Left lung (tissue), 8 donors: ENCODE measurements around the gene ZNF19. TPM values are rescaled to one million over a fixed set of nuclear protein-coding genes. Genes with fewer than 3 reads are reported as not detected.

ENCODE experiments used
- polyA plus RNA-seq, 6 donors: library from polyadenylated mRNA; unstranded; fragments of 120-200 nt; gene quantifications; one replicate each; pipeline ENCODE4 v1.2.1, GENCODE V29; 2013; ENCODE audit not compliant: insufficient read length in 6 of 6
- total RNA-seq, 2 donors: library from RNA; stranded (reverse); fragmentation: NEBNext Ultra II Directional; extraction: Animal tissue kit (Norgen Biotek cat#: 25700); gene quantifications; one replicate each; pipeline ENCODE4 v1.2.1, GENCODE V29; 2021
- donor health status: DM: no; HTN: yes; CAD: no.
- donor health status: DM: no; HTN: no; CAD: no.

Gene ZNF19
- total and polyA plus RNA-seq, 8 donors, result 6.9 to 13.9 (median 10.9) TPM

Other genes starting within 250 kb of the ZNF19 start
- 10 to 100 TPM; 16.4 to 20.4 TPM for gene CMTR2, start 199.9 kb downstream of the ZNF19 start, total RNA-seq
- 10 to 100 TPM; 41.3 to 48.8 (median 46.5) TPM for gene CMTR2, start 199.9 kb downstream of the ZNF19 start, polyA plus RNA-seq
- under 1 TPM; 0.35 to 0.60 TPM for gene CALB2, start 130.6 kb downstream of the ZNF19 start, total RNA-seq
- not detected for gene CALB2, start 130.6 kb downstream of the ZNF19 start, polyA plus RNA-seq
- not detected for gene TLE7, start 47.3 kb downstream of the ZNF19 start, total RNA-seq
- gene TLE7, start 47.3 kb downstream of the ZNF19 start, polyA plus RNA-seq, result not detected
- gene ZNF23, start 27.1 kb downstream of the ZNF19 start, total RNA-seq, result 1 to 10 TPM; 6.8 to 7.8 TPM
- 10 to 100 TPM; 15.7 to 19.9 (median 17.6) TPM for gene ZNF23, start 27.1 kb downstream of the ZNF19 start, polyA plus RNA-seq
- gene CHST4, start 37.1 kb upstream of the ZNF19 start, total RNA-seq, result under 1 TPM; 0.12 to 0.26 TPM
- under 1 TPM in 3 of 6 donors, not detected in 3; 0.07 to 0.14 (median 0.10) TPM for gene CHST4, start 37.1 kb upstream of the ZNF19 start, polyA plus RNA-seq
- gene TAT, start 87.8 kb upstream of the ZNF19 start, total RNA-seq, result under 1 TPM in 1 of 2 donors, not detected in 1; 0.18 TPM
- gene TAT, start 87.8 kb upstream of the ZNF19 start, polyA plus RNA-seq, result under 1 TPM in 5 of 6 donors, not detected in 1; 0.14 to 0.21 (median 0.16) TPM
- 10 to 100 TPM in 1 of 2 donors, 1 to 10 TPM in 1; 7.9 to 12.0 TPM for gene MARVELD3, start 136.9 kb upstream of the ZNF19 start, total RNA-seq
- 1 to 10 TPM; 7.5 to 9.0 (median 7.7) TPM for gene MARVELD3, start 136.9 kb upstream of the ZNF19 start, polyA plus RNA-seq
- gene PHLPP2, start 235.4 kb upstream of the ZNF19 start, total RNA-seq, result 1 to 10 TPM; 6.1 to 6.7 TPM
- gene PHLPP2, start 235.4 kb upstream of the ZNF19 start, polyA plus RNA-seq, result 1 to 10 TPM; 6.8 to 8.5 (median 7.2) TPM